ENCODE results near the gene NEU2. TPM values are rescaled to one million over a fixed set of nuclear protein-coding genes. Genes with fewer than 3 reads are reported as not detected.

Gene NEU2
- total RNA-seq, result under 1 TPM in 1 of 8 experiments, not detected in 7; 0.77 TPM

GRCh38 chr2:233032551-233033320 is at the start of gene NEU2:
TSS of gene NEU2 (plus strand) at chr2:233032672. CDS start at chr2:233032672, 0 bp downstream.
- 8 to 94% (median 63%) methylated on average over 1 to 6 of the region's 13 CpGs; no CpG with 5 or more reads in 3 of the 10 experiments for WGBS, 10 experiments
- Histone ChIP-seq H3K4me3 (no peak within 1 kb of the TSS), H3K4me1 (replicated peaks in 1 of 2) (peaks cover 6% of the 10 kb centered on the region in 2 donors), H3K27ac (no peak within 1 kb of the TSS)
- ATAC-seq (replicated peaks in 6 of 8), result peak in 2 of 8 experiments; percentile 64 to 68
- in situ Hi-C loops (cut with MboI; ENCODE audit: low pct_unique_long_range_greater_than_20kb in 2 of 9, low sequenced_read_pairs in 9 of 9, unreplicated experiment in 9 of 9), result loop anchor here in 1 of 9 experiments (25.0 kb wide), 1 partner anchor 170 kb away; the partner anchor contains the start of gene SNORC

GRCh38 chr2:232982926-232983668 is 49.4 kb upstream of the NEU2 start:
- H3K4me1 ChIP-seq (replicated peaks in 1 of 2), result peaks cover 0 to 4% of the 10 kb centered on the region in 2 donors
- no peak overlapping the region for H3K4me3 ChIP-seq
- no peak for ATAC-seq (replicated peaks in 6 of 8)
- 40 to 73% (median 67%) methylated on average over 1 to 4 of the region's 15 CpGs; no CpG with 5 or more reads in 7 of the 10 experiments for WGBS, 10 experiments
- H3K27ac ChIP-seq, result no peak overlapping the region
- in situ Hi-C loops (cut with MboI; ENCODE audit: low pct_unique_long_range_greater_than_20kb in 2 of 9, low sequenced_read_pairs in 9 of 9, unreplicated experiment in 9 of 9), result no loop called here

- Histone ChIP-seq H3K4me1 (replicated peaks in 1 of 2) (no peaks in the 10 kb centered on the region), H3K27ac (no peak overlapping the region), H3K4me3 (no peak overlapping the region)
- WGBS, 10 experiments, result 0 to 100% (median 78%) methylated on average over 1 to 6 of the region's 11 CpGs; no CpG with 5 or more reads in 2 of the 10 experiments
- ATAC-seq (replicated peaks in 6 of 8), result peak in 1 of 8 experiments; percentile 55
- in situ Hi-C loops (cut with MboI; ENCODE audit: low pct_unique_long_range_greater_than_20kb in 2 of 9, low sequenced_read_pairs in 9 of 9, unreplicated experiment in 9 of 9), result no loop called here
These were observed 48.8 kb upstream of the NEU2 start for GRCh38 chr2:232983669-232984140.

- Histone ChIP-seq H3K27ac (no peak overlapping the region), H3K4me3 (no peak overlapping the region), H3K4me1 (replicated peaks in 1 of 2) (no peaks in the 10 kb centered on the region)
- WGBS, 10 experiments, result 70 to 100% (median 84%) methylated on average over 3 to 14 of the region's 15 CpGs; no CpG with 5 or more reads in 1 of the 10 experiments
- ATAC-seq (replicated peaks in 6 of 8), result no peak
- in situ Hi-C loops (cut with MboI; ENCODE audit: low pct_unique_long_range_greater_than_20kb in 2 of 9, low sequenced_read_pairs in 9 of 9, unreplicated experiment in 9 of 9), result no loop called here
These were observed 47.8 kb upstream of the NEU2 start for GRCh38 chr2:232984451-232985207.

- in situ Hi-C loops (cut with MboI; ENCODE audit: low pct_unique_long_range_greater_than_20kb in 2 of 9, low sequenced_read_pairs in 9 of 9, unreplicated experiment in 9 of 9), result no loop called here
- Histone ChIP-seq H3K27ac (no peak overlapping the region), H3K4me1 (replicated peaks in 1 of 2) (no peaks in the 10 kb centered on the region), H3K4me3 (no peak overlapping the region)
- no peak for ATAC-seq (replicated peaks in 6 of 8)
- WGBS, 10 experiments, result 26 to 94% (median 83%) methylated on average over 1 to 2 of the region's 2 CpGs
These were observed 46.3 kb upstream of the NEU2 start for GRCh38 chr2:232986155-232986554.

GRCh38 chr2:232993231-232993821 is 39.1 kb upstream of the NEU2 start:
- in situ Hi-C loops (cut with MboI; ENCODE audit: low pct_unique_long_range_greater_than_20kb in 2 of 9, low sequenced_read_pairs in 9 of 9, unreplicated experiment in 9 of 9), result no loop called here
- Histone ChIP-seq H3K4me3 (no peak overlapping the region), H3K27ac (no peak overlapping the region), H3K4me1 (replicated peaks in 1 of 2) (no peaks in the 10 kb centered on the region)
- WGBS, 10 experiments, result 30 to 100% (median 76%) methylated on average over 1 to 4 of the region's 4 CpGs; no CpG with 5 or more reads in 2 of the 10 experiments
- ATAC-seq (replicated peaks in 6 of 8), result peak in 1 of 8 experiments; percentile 31

GRCh38 chr2:232994446-232994845 is 38.0 kb upstream of the NEU2 start:
- WGBS, 10 experiments, result 20 to 85% (median 79%) methylated on average over 1 to 5 of the region's 5 CpGs; no CpG with 5 or more reads in 4 of the 10 experiments
- Histone ChIP-seq H3K4me1 (replicated peaks in 1 of 2) (no peaks in the 10 kb centered on the region), H3K27ac (no peak overlapping the region), H3K4me3 (no peak overlapping the region)
- in situ Hi-C loops (cut with MboI; ENCODE audit: low pct_unique_long_range_greater_than_20kb in 2 of 9, low sequenced_read_pairs in 9 of 9, unreplicated experiment in 9 of 9), result no loop called here
- no peak for ATAC-seq (replicated peaks in 6 of 8)

- in situ Hi-C loops (cut with MboI; ENCODE audit: low pct_unique_long_range_greater_than_20kb in 2 of 9, low sequenced_read_pairs in 9 of 9, unreplicated experiment in 9 of 9), result no loop called here
- H3K4me1 ChIP-seq (replicated peaks in 1 of 2), result no peaks in the 10 kb centered on the region
- no peak overlapping the region for H3K27ac ChIP-seq
- ATAC-seq (replicated peaks in 6 of 8), result no peak
- WGBS, 10 experiments, result 40 to 100% (median 83%) methylated on average over 1 to 5 of the region's 18 CpGs; no CpG with 5 or more reads in 4 of the 10 experiments
- H3K4me3 ChIP-seq, result no peak overlapping the region
These were observed 34.5 kb upstream of the NEU2 start for GRCh38 chr2:232997749-232998665.

- Histone ChIP-seq H3K4me1 (replicated peaks in 1 of 2) (no peaks in the 10 kb centered on the region), H3K27ac (no peak overlapping the region), H3K4me3 (no peak overlapping the region)
- in situ Hi-C loops (cut with MboI; ENCODE audit: low pct_unique_long_range_greater_than_20kb in 2 of 9, low sequenced_read_pairs in 9 of 9, unreplicated experiment in 9 of 9), result no loop called here
- ATAC-seq (replicated peaks in 6 of 8), result no peak
- 60 to 100% (median 90%) methylated on average over 1 to 3 of the region's 5 CpGs; no CpG with 5 or more reads in 5 of the 10 experiments for WGBS, 10 experiments
These were observed 33.8 kb upstream of the NEU2 start for GRCh38 chr2:232998666-232998985.

- H3K27ac ChIP-seq, result no peak overlapping the region
- ATAC-seq (replicated peaks in 6 of 8), result peak in 3 of 8 experiments; percentile 13 to 52 (median 29)
- in situ Hi-C loops (cut with MboI; ENCODE audit: low pct_unique_long_range_greater_than_20kb in 2 of 9, low sequenced_read_pairs in 9 of 9, unreplicated experiment in 9 of 9), result no loop called here
- H3K4me3 ChIP-seq, result no peak overlapping the region
- 20 to 93% (median 77%) methylated on average over 1 to 5 of the region's 7 CpGs; no CpG with 5 or more reads in 5 of the 10 experiments for WGBS, 10 experiments
- no peaks in the 10 kb centered on the region for H3K4me1 ChIP-seq (replicated peaks in 1 of 2)
These were observed 33.1 kb upstream of the NEU2 start for GRCh38 chr2:232999354-232999753.

- no peak for ATAC-seq (replicated peaks in 6 of 8)
- Histone ChIP-seq H3K4me3 (no peak overlapping the region), H3K4me1 (replicated peaks in 1 of 2) (no peaks in the 10 kb centered on the region), H3K27ac (no peak overlapping the region)
- WGBS, 10 experiments, result 58 to 100% (median 87%) methylated on average over 1 to 6 of the region's 20 CpGs; no CpG with 5 or more reads in 4 of the 10 experiments
- in situ Hi-C loops (cut with MboI; ENCODE audit: low pct_unique_long_range_greater_than_20kb in 2 of 9, low sequenced_read_pairs in 9 of 9, unreplicated experiment in 9 of 9), result no loop called here
These were observed 31.4 kb upstream of the NEU2 start for GRCh38 chr2:233000886-233001750.

Measured in motor neuron (in vitro differentiated cells).